Activated CD4-positive, alpha-beta memory T cell treated with anti-CD3 and anti-CD28 coated beads, Interleukin-2, amount 10 ng/mL, durations not matched to agents 7 days and 5 days (primary cell): ENCODE results near the gene TBL1X. TPM values are rescaled to one million over a fixed set of nuclear protein-coding genes. Genes with fewer than 3 reads are reported as not detected.

Experiments used
- CTCF ChIA-PET: fragments of 350-600 bp; sonication (Branson Sonifier 250); formaldehyde crosslinking; loops from one replicate; lab custom pipeline; 2021; ENCODE audit warnings: antibody characterized with exemption, inconsistent platforms; lab: Charles Lee
- POLR2A ChIA-PET: fragments of 350-600 bp; sonication (Branson Sonifier 250); formaldehyde crosslinking; loops from one replicate; lab custom pipeline; 2021; ENCODE audit warnings: antibody characterized with exemption; lab: Charles Lee
- DNase-seq: peaks from one replicate; pipeline ENCODE4 v3.0.0-alpha.2; 2020
- H3K27ac Mint-ChIP-seq: one replicate; pipeline ENCODE4 v1.8.0; 2021; ENCODE audit warnings: mild to moderate bottlenecking, mixed read lengths
- H3K27me3 Mint-ChIP-seq: one replicate; pipeline ENCODE4 v1.8.0; 2021; ENCODE audit warnings: mixed read lengths
- H3K36me3 Mint-ChIP-seq: one replicate; pipeline ENCODE4 v1.8.0; 2021; ENCODE audit warnings: low read depth, mixed read lengths
- H3K4me1 Mint-ChIP-seq: one replicate; pipeline ENCODE4 v1.8.0; 2021; ENCODE audit warnings: mixed read lengths
- H3K4me3 Mint-ChIP-seq: one replicate; pipeline ENCODE4 v1.8.0; 2021; ENCODE audit warnings: mild to moderate bottlenecking, mixed read lengths
- H3K9me3 Mint-ChIP-seq: one replicate; pipeline ENCODE4 v1.8.0; 2021; ENCODE audit warnings: mixed read lengths
- total RNA-seq, 2 experiments: library from RNA; stranded (reverse); gene quantifications; one replicate each; pipeline ENCODE4 v1.2.3, GENCODE V29; 2021

Gene TBL1X
- total RNA-seq, 2 experiments from 2014 or later = 39.5 to 44.0 TPM

DNA sequence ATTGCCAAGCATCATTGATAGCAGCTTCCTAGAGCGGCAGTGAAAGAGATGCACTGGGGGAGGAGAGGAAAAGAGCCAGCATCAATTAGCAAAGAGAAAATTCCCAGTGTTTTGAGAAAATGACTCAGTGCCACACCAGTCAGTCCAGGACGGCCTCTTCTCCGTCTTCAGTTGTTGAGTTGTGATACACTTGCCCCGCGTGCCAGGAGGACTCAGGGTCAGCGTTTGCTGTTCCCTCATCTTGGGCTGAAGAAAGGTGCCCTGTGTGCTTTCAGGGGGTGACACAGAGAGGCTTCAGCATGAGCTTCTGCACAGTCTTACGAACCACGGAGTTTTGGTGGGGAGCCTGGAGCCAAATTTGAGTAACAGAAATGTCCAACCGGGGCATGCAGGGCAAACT, 218.5 kb downstream of the TBL1X start:
- POLR2A ChIA-PET = no interaction called here
- Mint-ChIP-seq H3K27ac (no peak overlapping the region), H3K4me1 (peaks cover 12% of the 10 kb centered on the region), H3K27me3 (no peaks in the 10 kb centered on the region), H3K9me3 (no peaks in the 10 kb centered on the region), H3K36me3 (peaks cover 51% of the 10 kb centered on the region), H3K4me3 (no peak overlapping the region)
- CTCF ChIA-PET = no interaction called here
- DNase-seq = no peak

DNA sequence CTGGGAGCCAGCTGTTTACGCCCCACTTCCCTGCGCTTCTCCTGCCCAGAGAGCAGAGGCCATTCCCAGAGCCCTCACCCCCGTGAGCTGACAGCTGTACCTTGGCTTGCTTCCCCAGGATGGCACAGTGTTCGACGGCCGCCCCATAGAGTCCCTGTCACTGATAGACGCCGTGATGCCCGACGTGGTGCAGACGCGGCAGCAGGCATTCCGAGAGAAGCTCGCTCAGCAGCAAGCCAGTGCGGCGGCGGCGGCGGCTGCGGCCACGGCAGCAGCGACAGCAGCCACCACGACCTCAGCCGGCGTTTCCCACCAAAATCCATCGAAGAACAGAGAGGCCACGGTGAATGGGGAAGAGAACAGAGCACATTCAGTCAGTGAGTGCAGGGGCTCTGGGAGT, 223.0 kb downstream of the TBL1X start:
- POLR2A ChIA-PET = no interaction called here
- H3K27ac Mint-ChIP-seq = no peak overlapping the region
- H3K27me3 Mint-ChIP-seq = no peaks in the 10 kb centered on the region
- CTCF ChIA-PET = no interaction called here
- H3K9me3 Mint-ChIP-seq = no peaks in the 10 kb centered on the region
- no peak for DNase-seq
- H3K4me3 Mint-ChIP-seq = no peak overlapping the region
- H3K4me1 Mint-ChIP-seq = peaks cover 4% of the 10 kb centered on the region
- H3K36me3 Mint-ChIP-seq = peaks cover 50% of the 10 kb centered on the region

DNA sequence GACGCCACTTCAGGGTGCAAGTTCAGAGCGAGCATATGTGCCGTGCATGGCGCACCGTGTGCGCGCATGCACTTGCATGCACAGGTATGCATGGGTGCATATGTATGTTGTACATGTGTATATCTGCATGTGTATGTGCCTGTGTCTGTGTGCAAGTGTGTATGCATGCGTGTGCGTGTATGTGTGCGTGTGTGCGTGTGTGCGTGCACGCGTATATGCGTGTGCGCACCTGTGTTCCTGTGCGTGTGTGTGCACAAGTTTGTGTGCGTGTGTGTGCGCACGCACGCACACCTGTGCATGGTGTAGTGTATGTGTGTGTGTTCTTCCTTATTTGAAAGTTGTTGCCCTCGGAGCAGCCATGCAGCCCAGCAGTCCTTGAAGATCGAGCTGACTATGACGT, 224.0 kb downstream of the TBL1X start:
- no peak overlapping the region for H3K27ac Mint-ChIP-seq
- no peaks in the 10 kb centered on the region for H3K27me3 Mint-ChIP-seq
- H3K4me1 Mint-ChIP-seq = peaks cover 11% of the 10 kb centered on the region
- H3K36me3 Mint-ChIP-seq = peaks cover 52% of the 10 kb centered on the region
- CTCF ChIA-PET = no interaction called here
- POLR2A ChIA-PET = no interaction called here
- H3K4me3 Mint-ChIP-seq = no peak overlapping the region
- no peak for DNase-seq
- H3K9me3 Mint-ChIP-seq = no peaks in the 10 kb centered on the region

DNA sequence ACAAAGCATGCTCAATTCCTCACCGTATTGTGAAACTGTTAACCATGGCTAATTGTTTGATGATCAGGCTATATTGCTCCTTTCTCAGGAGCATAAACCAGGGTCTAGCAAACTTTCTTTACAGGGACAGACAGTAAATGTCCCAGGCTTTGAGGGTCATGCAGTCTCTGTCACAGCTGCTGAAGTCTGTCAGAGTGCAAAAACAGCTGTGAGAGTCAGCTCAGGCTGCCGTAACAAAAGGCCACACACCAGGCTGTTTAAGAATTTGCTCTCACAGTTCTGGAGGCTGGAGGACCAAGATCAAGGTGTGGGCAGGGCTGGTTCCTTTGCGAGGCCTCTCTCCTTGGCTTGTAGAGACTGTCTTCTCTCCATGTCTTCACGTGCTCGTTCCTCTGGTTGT, 225.2 kb downstream of the TBL1X start:
- H3K9me3 Mint-ChIP-seq = no peaks in the 10 kb centered on the region
- no peak overlapping the region for H3K27ac Mint-ChIP-seq
- DNase-seq = no peak
- no peak overlapping the region for H3K4me3 Mint-ChIP-seq
- ChIA-PET CTCF (no interaction called here), POLR2A (no interaction called here)
- H3K4me1 Mint-ChIP-seq = peaks cover 12% of the 10 kb centered on the region
- no peaks in the 10 kb centered on the region for H3K27me3 Mint-ChIP-seq
- peaks cover 50% of the 10 kb centered on the region for H3K36me3 Mint-ChIP-seq

DNA sequence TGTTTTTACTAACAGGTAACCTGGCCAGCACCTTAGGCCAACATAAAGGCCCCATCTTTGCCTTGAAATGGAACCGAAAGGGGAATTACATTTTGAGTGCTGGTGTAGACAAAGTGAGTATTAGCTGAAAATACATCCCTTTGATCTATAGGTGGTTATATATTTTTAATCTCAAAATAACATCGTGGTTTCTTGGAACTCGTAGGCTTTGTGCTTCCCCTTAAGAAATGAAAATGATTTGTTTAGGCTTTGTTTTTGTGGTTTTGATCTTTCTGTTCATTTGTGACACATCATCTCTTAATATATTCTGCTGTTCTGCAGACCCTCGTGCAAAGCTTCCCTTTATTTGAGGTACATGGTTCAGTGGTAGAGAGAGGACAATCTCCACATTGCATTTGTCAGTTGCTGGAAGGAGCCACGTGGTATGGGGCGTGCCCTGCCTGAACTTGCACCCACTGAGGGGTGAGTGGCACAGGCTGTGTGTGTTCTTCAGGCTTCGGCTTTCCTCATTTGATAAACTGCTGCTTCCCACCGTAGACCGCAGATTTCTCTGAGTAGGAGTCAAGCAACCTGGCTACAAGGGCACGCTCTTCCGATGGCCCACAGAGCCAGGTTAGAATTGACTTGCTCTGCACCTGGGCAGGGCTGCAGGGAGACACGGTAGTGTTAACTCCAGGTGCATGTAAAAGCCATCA, 228.6 kb downstream of the TBL1X start:
- H3K4me3 Mint-ChIP-seq = no peak overlapping the region
- H3K27ac Mint-ChIP-seq = no peak overlapping the region
- ChIA-PET POLR2A (no interaction called here), CTCF (no interaction called here)
- no peaks in the 10 kb centered on the region for H3K9me3 Mint-ChIP-seq
- DNase-seq = no peak
- H3K36me3 Mint-ChIP-seq = peaks cover 51% of the 10 kb centered on the region
- no peaks in the 10 kb centered on the region for H3K27me3 Mint-ChIP-seq
- peaks cover 12% of the 10 kb centered on the region for H3K4me1 Mint-ChIP-seq

DNA sequence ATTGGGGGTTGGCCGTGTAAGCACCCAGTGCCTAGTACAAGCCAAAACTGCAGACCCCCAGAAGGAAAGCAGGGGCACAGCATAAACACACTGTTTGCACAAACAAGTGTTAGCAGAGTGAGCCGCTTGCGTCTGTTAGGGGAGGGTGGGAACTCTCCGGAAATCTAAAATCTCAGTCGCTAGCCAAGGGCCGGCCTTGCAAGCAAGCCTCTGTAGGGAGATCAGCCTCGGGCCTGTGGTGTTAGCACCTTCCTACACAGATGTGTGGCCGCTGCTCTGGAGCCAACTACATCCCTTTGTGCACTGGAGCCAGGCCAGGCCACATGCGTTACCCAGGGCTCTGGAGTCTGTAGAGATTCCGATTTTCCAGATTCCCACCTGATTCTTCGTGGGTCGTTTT, 233.7 kb downstream of the TBL1X start:
- H3K27me3 Mint-ChIP-seq = no peaks in the 10 kb centered on the region
- H3K36me3 Mint-ChIP-seq = peaks cover 41% of the 10 kb centered on the region
- H3K9me3 Mint-ChIP-seq = no peaks in the 10 kb centered on the region
- H3K4me1 Mint-ChIP-seq = peaks cover 3% of the 10 kb centered on the region
- ChIA-PET POLR2A (no interaction called here), CTCF (no interaction called here)
- DNase-seq = no peak
- H3K4me3 Mint-ChIP-seq = no peak overlapping the region
- H3K27ac Mint-ChIP-seq = no peak overlapping the region

DNA sequence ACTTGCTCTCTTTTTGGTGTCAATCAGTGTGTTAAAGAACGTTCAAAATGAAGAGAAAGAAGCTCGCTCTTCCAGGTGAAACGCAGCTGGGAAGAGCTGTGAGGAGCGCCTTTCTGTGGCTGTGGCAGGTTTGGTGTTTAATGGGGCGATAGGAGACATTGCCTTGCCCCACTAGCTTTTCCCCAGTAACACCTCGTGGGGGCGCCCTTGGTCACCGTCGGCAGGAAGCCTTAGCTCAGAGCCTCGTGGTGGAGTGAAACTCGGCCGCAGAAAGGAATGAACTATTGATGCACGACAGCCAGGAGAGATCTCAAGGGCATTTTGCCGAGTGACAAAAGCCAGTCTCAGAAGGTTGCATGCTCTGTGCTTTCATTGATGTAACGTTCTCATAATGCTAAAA, 235.7 kb downstream of the TBL1X start:
- ChIA-PET POLR2A (no interaction called here), CTCF (no interaction called here)
- Mint-ChIP-seq H3K27ac (no peak overlapping the region), H3K4me3 (no peak overlapping the region), H3K4me1 (no peaks in the 10 kb centered on the region), H3K36me3 (peaks cover 40% of the 10 kb centered on the region), H3K27me3 (no peaks in the 10 kb centered on the region), H3K9me3 (no peaks in the 10 kb centered on the region)
- DNase-seq = no peak

DNA sequence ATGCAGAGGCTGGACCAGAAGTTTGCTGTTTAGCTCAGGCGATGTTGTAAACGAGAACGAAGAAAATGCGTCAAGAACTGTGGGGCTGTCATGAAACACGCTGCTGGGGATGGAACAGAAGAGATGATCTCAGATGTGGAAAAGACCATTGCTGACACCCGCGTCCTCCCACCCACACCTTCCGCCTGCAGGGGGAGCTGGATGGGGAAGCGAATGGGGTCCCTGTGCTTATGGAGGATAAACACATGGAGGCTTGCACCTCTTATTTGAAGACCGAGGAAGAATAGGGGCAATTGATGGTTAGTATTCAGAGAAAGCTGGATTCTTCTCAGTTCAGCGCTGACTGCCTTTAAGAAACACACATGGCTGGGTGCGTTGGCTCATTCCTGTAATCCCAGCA, 236.9 kb downstream of the TBL1X start:
- Mint-ChIP-seq H3K27me3 (no peaks in the 10 kb centered on the region), H3K27ac (no peak overlapping the region), H3K4me1 (no peaks in the 10 kb centered on the region), H3K9me3 (no peaks in the 10 kb centered on the region), H3K36me3 (peaks cover 32% of the 10 kb centered on the region), H3K4me3 (no peak overlapping the region)
- ChIA-PET POLR2A (no interaction called here), CTCF (interaction anchor here (0.7 kb wide), 1 partner anchor 560 kb away, joined by 3 read pairs; no protein-coding TSS in a partner anchor)
- no peak for DNase-seq

DNA sequence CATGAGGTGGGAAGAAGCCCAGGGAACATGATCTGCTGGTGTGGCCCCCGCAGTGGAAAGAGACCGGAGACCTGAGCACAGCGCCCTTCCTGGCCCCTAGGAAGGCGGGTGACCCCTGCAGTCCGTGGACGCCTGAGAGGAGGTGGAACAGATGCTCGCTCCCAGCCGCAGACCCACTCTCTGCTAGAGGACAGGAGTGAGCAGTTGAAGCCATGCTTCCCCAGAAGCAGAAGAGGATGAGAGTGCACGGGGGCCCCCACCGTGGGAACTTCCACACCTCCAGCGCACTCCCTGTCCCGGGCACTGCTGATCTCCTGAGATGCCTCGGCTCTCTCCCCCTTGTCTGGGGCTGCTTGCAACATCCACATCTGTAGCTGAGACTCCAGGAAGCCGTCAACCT, 238.5 kb downstream of the TBL1X start:
- CTCF ChIA-PET = no interaction called here
- no peaks in the 10 kb centered on the region for H3K4me1 Mint-ChIP-seq
- no peaks in the 10 kb centered on the region for H3K27me3 Mint-ChIP-seq
- H3K4me3 Mint-ChIP-seq = no peak overlapping the region
- H3K27ac Mint-ChIP-seq = no peak overlapping the region
- no peaks in the 10 kb centered on the region for H3K9me3 Mint-ChIP-seq
- POLR2A ChIA-PET = no interaction called here
- peaks cover 32% of the 10 kb centered on the region for H3K36me3 Mint-ChIP-seq
- DNase-seq = no peak

DNA sequence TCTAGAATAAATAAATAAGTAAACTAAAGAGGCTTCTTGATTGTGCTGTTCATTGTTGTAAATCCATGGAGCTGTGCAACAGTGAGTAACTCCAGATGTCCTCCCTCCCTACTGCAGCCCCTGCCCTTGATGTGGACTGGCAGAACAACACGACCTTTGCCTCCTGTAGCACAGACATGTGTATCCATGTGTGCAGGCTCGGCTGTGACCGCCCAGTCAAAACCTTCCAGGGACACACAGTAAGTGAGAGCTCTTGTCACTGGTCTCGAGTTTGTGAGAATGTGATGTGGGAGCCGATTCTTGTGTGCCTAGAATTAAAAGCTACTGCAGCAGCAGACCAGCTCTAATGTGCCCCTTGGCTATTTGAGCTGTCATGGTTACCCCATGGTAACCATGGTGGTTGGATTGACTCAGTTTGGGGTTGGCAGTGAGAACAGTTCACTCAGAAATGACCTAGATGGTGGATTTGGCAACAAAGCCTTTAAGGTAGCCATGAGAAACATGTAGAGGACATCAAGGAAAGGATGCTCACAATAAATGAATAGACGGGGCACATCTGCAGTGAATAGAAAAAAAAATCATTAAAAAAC, 240.1 kb downstream of the TBL1X start:
- Mint-ChIP-seq H3K9me3 (no peaks in the 10 kb centered on the region), H3K27ac (no peak overlapping the region)
- CTCF ChIA-PET = no interaction called here

DNA sequence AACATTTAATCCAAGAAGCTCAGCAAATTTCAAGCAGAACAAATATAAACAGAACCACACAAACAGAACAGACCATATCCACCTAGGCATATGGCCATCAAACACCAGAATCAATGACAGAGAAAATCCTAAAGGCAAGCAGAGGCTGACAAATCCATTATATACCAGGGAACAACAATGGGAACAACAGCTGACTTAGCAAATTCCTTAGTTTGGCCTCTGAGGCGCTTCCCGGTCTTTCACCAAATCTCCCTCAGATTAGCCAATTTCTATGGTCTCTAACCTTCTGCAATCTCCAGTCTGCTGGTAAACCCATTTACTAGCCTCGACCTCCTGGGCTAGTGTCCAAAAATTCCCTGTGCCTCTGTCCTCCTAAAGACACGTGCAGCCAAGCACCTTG, 241.6 kb downstream of the TBL1X start:
- H3K27ac Mint-ChIP-seq = no peak overlapping the region
- DNase-seq = no peak
- H3K27me3 Mint-ChIP-seq = no peaks in the 10 kb centered on the region
- no peaks in the 10 kb centered on the region for H3K9me3 Mint-ChIP-seq
- peaks cover 26% of the 10 kb centered on the region for H3K36me3 Mint-ChIP-seq
- CTCF ChIA-PET = no interaction called here
- POLR2A ChIA-PET = no interaction called here
- H3K4me3 Mint-ChIP-seq = no peak overlapping the region
- peaks cover 7% of the 10 kb centered on the region for H3K4me1 Mint-ChIP-seq

More for the DNA sequence above, 240.1 kb downstream of the TBL1X start:
- POLR2A ChIA-PET = no interaction called here
- no peak for DNase-seq
- no peak overlapping the region for H3K4me3 Mint-ChIP-seq
- peaks cover 7% of the 10 kb centered on the region for H3K4me1 Mint-ChIP-seq
- no peaks in the 10 kb centered on the region for H3K27me3 Mint-ChIP-seq
- peaks cover 36% of the 10 kb centered on the region for H3K36me3 Mint-ChIP-seq

DNA sequence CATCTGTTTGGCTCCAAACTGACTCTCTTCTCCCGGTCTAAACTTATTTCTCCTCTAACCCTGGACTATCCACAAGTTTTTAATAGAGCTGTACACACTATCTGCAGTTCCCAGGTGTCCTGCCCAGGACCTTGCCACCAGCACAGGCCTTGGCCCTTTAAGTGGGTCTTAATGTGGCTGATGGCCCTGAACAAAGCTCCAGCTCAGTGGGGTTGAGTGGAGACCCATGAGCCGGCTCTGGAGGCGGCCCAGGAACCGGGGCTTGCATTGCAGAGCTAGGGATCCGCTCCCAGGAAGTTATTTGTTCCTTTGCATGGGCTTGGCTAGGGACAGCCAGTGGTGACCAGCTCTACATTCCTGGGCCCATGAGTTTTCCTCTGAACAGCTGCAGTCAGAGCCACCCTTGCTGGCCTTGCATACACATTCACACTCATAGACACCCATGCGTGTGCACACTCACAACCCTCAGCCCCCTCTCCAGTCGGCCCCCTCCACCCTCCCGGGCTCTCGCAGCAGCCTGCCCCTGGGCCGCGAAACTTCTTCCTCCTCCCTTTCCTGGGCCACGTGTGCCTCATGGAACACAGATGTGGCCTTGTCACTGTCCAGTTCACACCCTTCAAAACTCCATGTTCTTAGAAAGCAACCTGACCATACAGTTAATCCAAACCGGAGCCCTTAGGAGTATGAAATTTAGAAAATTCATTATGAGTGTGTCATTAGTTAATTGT, 242.6 kb downstream of the TBL1X start:
- H3K36me3 Mint-ChIP-seq = peaks cover 31% of the 10 kb centered on the region
- POLR2A ChIA-PET = no interaction called here

DNA sequence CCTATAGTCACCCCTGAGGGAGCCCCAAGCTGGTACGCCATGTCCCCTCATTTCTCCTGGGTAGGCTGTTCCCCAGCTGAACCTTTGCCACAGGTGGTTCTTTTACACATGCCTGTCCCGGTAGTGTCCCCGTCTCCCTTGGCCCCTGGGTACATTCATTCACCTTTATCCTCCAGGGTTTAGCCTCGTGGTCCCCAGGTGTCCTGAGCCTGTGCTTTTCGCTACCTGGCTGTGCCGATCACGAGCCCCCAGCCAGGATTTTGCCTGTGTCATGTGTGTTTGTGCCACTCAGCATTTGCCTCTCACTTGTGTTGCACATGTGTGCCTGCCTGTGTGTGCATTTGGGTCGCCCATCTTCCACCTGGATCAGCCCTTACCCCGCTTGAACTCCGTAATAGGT, 243.2 kb downstream of the TBL1X start:
- no peak for DNase-seq
- H3K27me3 Mint-ChIP-seq = no peaks in the 10 kb centered on the region
- CTCF ChIA-PET = interaction anchor here (1.0 kb wide), 1 partner anchor 956 kb away, joined by 3 read pairs; no protein-coding TSS in a partner anchor
- H3K4me3 Mint-ChIP-seq = no peak overlapping the region
- no peaks in the 10 kb centered on the region for H3K9me3 Mint-ChIP-seq
- peaks cover 37% of the 10 kb centered on the region for H3K36me3 Mint-ChIP-seq
- POLR2A ChIA-PET = no interaction called here
- peaks cover 7% of the 10 kb centered on the region for H3K4me1 Mint-ChIP-seq
- H3K27ac Mint-ChIP-seq = no peak overlapping the region

More for the DNA sequence above, 242.6 kb downstream of the TBL1X start:
- DNase-seq = no peak
- Mint-ChIP-seq H3K27me3 (no peaks in the 10 kb centered on the region), H3K4me1 (peaks cover 7% of the 10 kb centered on the region), H3K4me3 (no peak overlapping the region), H3K27ac (no peak overlapping the region), H3K9me3 (no peaks in the 10 kb centered on the region)
- CTCF ChIA-PET = interaction anchor here (1.0 kb wide), 1 partner anchor 955 kb away, joined by 3 read pairs; no protein-coding TSS in a partner anchor
